ENCODE data around the gene AMER3.

- TF ChIP-seq CEBPZ (IDR thresholded peaks at IDR 0.05; ENCODE audit: low read depth, low read length) (no peak), CHD4 (IDR thresholded peaks at IDR 0.05) (no peak), POLR2A (IDR thresholded peaks at IDR 0.05; ENCODE audit: low read depth, low read length) (no peak), CTCF (IDR thresholded peaks at IDR 0.05 in 2 of 3, conservative IDR thresholded peaks at IDR 0.05 in 1 of 3; ENCODE audit: control insufficient read depth in 2 of 3, extremely low read depth in 1 of 3, insufficient read depth in 1 of 3, low read depth in 3 of 3, low read length in 3 of 3) (no peak), BHLHE40 (IDR thresholded peaks at IDR 0.05; ENCODE audit: borderline replicate concordance in 1 of 2, low read depth in 2 of 2, low read length in 1 of 2) (no peak), PBX3 (IDR thresholded peaks at IDR 0.05; ENCODE audit: insufficient replicate concordance, low read depth, low read length) (no peak), POLR2AphosphoS5 (IDR thresholded peaks at IDR 0.05; ENCODE audit: low read length) (no peak)
Observed at GRCh38 chr2:130724455-130724854, 30.9 kb upstream of the AMER3 start.
